NB4 (cell line): ENCODE measurements around the gene MCRIP2.

ENCODE experiments used
- CTCF ChIP-seq: IDR thresholded peaks from one replicate; pipeline ENCODE4 v1.5.1; 2012; ENCODE audit warnings: low read depth, low read length
- POLR2A ChIP-seq: IDR thresholded peaks from 2 replicates; pipeline ENCODE4 v1.6.1; 2011; ENCODE audit warnings: mild to moderate bottlenecking; ENCODE audit not compliant: insufficient read length; ENCODE audit errors: extremely low read depth

- TF ChIP-seq CTCF (peak; percentile 10), POLR2A (no peak)
These were observed 40.8 kb upstream of the MCRIP2 start for GRCh38 chr16:600781-601180.
